AG10803 (cell line): Measurements from ENCODE around the gene SLC25A33.
"Not testable (repeated sequence)": the region's sequence is repeated elsewhere in the genome, so short reads cannot be mapped to it uniquely, and the experiment has no call there.

Source experiments
- DNase-seq: peaks from one replicate; pipeline ENCODE4 v3.0.0; 2010; ENCODE audit warnings: low read depth
- H3K4me3 ChIP-seq: 2 replicates; pipeline ENCODE4 v1.5.1; 2011; ENCODE audit warnings: mild to moderate bottlenecking, low read length, control low read depth
- CTCF ChIP-seq: conservative IDR thresholded peaks from 2 replicates; pipeline ENCODE4 v1.5.1; 2011; ENCODE audit warnings: mild to moderate bottlenecking, low read length, control low read depth, inconsistent platforms

The SLC25A33 gene

GRCh38 chr1:9503001-9503675 is 36.1 kb upstream of the SLC25A33 start:
- H3K4me3 ChIP-seq: no peak overlapping the region
- TF ChIP-seq CTCF: no peak
- no peak for DNase-seq

- H3K4me3 ChIP-seq: no peak overlapping the region
- no peak for DNase-seq
- no peak for TF ChIP-seq CTCF
Measured at GRCh38 chr1:9505143-9505542, 34.1 kb upstream of the SLC25A33 start.

DNA sequence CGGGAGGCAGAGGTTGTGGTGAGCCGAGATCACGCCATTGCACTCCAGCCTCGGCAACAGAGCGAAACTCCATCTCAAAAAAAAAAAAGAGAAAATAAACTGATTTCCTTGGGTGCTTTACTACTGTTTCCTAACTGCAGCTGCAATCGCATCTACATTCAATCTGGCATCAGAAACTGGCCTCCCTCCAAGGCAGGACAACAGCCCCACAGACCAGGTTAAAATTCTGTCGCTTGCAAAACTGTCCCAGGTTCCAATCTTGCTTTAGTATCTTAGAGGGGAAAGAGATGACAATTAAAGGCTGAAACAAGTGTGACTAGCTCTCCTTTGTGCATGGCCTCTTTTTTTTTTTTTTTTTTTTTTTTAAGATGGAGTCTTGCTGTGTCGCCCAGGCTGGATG is 32.4 kb upstream of the SLC25A33 start:
- no peak overlapping the region for H3K4me3 ChIP-seq
- DNase-seq: no peak
- no peak for TF ChIP-seq CTCF

DNA sequence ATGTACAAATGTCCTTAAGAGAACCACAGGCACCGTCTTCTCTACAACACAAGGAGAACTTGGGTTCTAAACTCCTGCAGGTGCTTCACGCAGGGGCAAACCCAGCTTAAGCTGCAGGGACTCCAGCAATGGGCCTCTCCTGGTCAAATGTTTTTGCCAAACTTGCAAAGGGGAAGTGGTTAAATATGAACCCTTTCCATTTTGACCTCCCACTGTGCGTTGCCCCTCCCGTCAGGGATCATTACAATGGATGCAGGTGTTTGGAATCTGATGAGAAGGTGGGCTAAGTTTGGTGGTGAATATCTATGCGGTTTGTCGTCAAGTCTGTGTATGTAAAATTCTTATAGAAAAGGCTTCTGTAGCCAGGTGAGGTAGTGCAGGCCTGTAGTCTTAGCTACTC is 29.1 kb upstream of the SLC25A33 start:
- no peak for TF ChIP-seq CTCF
- no peak overlapping the region for H3K4me3 ChIP-seq
- no peak for DNase-seq

DNA sequence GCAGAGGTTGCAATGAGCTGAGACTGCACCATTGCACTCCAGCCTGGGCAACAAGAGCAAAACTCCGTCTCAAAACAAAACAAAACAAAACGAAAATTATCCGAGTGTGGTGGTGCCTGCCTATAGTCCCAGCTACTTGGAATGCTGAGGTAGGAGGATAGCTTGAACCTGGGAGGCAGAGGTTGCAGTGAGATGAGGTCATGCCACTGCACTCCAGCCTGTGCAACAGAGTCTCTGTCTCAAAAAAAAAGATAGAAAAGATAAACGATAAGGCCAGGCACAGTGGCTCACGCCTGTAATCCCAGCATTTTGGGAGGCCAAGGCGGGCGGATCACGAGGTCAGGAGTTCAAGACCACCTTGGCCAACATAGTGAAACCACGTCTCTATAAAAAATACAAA is 23.7 kb upstream of the SLC25A33 start:
- DNase-seq, H3K4me3 ChIP-seq: not testable (repeated sequence)

DNA sequence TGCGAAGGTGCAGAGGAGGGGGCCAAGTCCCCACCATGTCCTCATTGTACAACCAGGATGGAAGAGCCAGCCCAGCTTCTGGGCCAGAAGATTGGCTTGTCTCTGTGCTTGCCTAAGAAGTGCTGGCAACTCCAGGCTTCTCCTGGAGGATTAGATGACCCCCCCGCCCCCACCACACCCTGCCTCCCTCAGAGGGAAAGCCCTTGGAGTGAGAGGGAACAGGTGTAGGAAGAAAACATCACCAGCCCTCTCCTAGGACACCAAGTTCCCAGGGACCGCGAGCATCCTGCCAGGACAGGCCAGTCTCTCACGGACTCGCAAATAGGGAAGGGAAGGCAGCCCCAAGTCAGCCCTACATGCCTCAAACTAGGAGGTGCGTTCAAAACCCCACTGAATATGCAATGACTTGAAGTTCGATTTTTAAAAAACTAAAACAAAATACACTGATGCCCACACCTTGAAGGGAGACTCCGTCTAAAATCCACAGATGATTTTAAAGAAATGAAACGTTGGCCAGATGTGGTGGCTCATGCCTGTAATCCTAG is 20.7 kb upstream of the SLC25A33 start:
- DNase-seq: no peak
- TF ChIP-seq CTCF: no peak
- H3K4me3 ChIP-seq: no peak overlapping the region

DNA sequence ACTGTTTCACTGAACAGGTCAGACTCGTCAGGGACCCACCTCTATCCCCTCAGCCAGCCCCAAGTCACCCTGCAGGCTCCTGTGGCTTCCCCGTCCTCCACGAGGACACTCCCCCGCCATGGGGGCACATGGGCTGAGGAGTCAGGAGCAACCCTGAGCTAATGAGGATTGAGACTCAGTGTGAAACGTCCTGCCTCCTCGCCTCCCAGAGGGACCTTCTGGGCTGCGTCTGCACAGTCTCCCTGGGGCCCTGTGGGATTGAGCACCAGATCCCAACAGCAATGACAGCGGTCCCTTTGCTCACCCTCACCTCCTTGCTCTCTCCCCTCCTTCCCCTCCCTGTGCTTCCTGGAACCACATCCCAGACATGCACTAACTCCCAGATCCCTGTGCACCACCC is 18.9 kb upstream of the SLC25A33 start:
- TF ChIP-seq CTCF: no peak
- no peak overlapping the region for H3K4me3 ChIP-seq
- no peak for DNase-seq
